IMR-90 (cell line): ENCODE measurements around the gene FAM168A. TPM values are rescaled to one million over a fixed set of nuclear protein-coding genes. Genes with fewer than 3 reads are reported as not detected.

ENCODE experiments used
- ATAC-seq: fragments of 200-7000 bp; cut with Tn5 transposase; 2 replicates; pipeline ENCODE4 v1.9.1; 2020; ENCODE audit warnings: low read depth, mild to moderate bottlenecking, moderate library complexity
- BruUV-seq: library from RNA; stranded (reverse); fragments of 400-500 nt; replicated peaks from 2 replicates; lab custom pipeline; 2021; lab: Mats Ljungman, UMichigan
- CTCF ChIA-PET: fragments of 300-600 bp; formaldehyde crosslinking; extraction: SDS; loops from one replicate; lab custom pipeline; 2021; ENCODE audit warnings: antibody characterized with exemption; lab: Yijun Ruan, JAX
- POLR2A ChIA-PET: fragments of 300-600 bp; sonication (Branson Sonifier 250); formaldehyde crosslinking; loops from one replicate; lab custom pipeline; 2022; ENCODE audit warnings: antibody characterized with exemption; ENCODE audit not compliant: unreplicated experiment; lab: Charles Lee
- DNase-seq: peaks from one replicate; pipeline ENCODE4 v3.0.0; 2013
- H2AFZ ChIP-seq: replicated peaks from 2 replicates; pipeline ENCODE3; 2013; ENCODE audit warnings: low read length, mild to moderate bottlenecking; ENCODE audit not compliant: poor library complexity
- H2AK5ac ChIP-seq: 2 replicates; pipeline ENCODE4 v1.6.1; 2013; ENCODE audit warnings: low read depth, low read length, inconsistent platforms
- H2AK9ac ChIP-seq: replicated peaks from 2 replicates; pipeline ENCODE3; 2013; ENCODE audit warnings: mild to moderate bottlenecking, low read depth, low read length, moderate library complexity; ENCODE audit not compliant: poor library complexity
- H2BK120ac ChIP-seq: 2 replicates; pipeline ENCODE4 v1.6.1; 2013; ENCODE audit warnings: low read depth, low read length, inconsistent platforms
- H2BK15ac ChIP-seq: 3 replicates; pipeline ENCODE4 v1.6.1; 2013; ENCODE audit warnings: low read depth, low read length, inconsistent platforms
- H2BK20ac ChIP-seq: 2 replicates; pipeline ENCODE4 v1.6.1; 2013; ENCODE audit warnings: low read depth, mild to moderate bottlenecking, inconsistent platforms, low read length, moderate library complexity
- H2BK5ac ChIP-seq: 2 replicates; pipeline ENCODE4 v1.6.1; 2013; ENCODE audit warnings: mild to moderate bottlenecking, low read depth, low read length, inconsistent platforms; ENCODE audit not compliant: poor library complexity, severe bottlenecking
- H3K14ac ChIP-seq: replicated peaks from 2 replicates; pipeline ENCODE4 v1.6.1; 2013; ENCODE audit warnings: low read depth, low read length, inconsistent platforms
- H3K18ac ChIP-seq: 2 replicates; pipeline ENCODE4 v1.6.1; 2013; ENCODE audit warnings: low read depth, low read length, control low read depth
- H3K23ac ChIP-seq: 2 replicates; pipeline ENCODE4 v1.6.1; 2013; ENCODE audit warnings: low read depth, low read length, inconsistent platforms
- H3K27ac ChIP-seq: 2 replicates; pipeline ENCODE4 v1.5.1; 2013; ENCODE audit warnings: mild to moderate bottlenecking, control low read depth, low read length; ENCODE audit not compliant: insufficient read depth
- H3K27me3 ChIP-seq: 2 replicates; pipeline ENCODE4 v1.6.1; 2013; ENCODE audit warnings: low read length; ENCODE audit not compliant: control insufficient read depth, insufficient read depth
- H3K36me3 ChIP-seq: 2 replicates; pipeline ENCODE4 v1.6.1; 2013; ENCODE audit warnings: low read length, mixed read lengths; ENCODE audit not compliant: control insufficient read depth, insufficient read depth
- H3K4ac ChIP-seq: 2 replicates; pipeline ENCODE4 v1.6.1; 2013; ENCODE audit warnings: low read depth, low read length, inconsistent platforms
- H3K4me1 ChIP-seq: 2 replicates; pipeline ENCODE4 v1.6.1; 2013; ENCODE audit warnings: low read length, mixed read lengths; ENCODE audit not compliant: control insufficient read depth, insufficient read depth
- H3K4me2 ChIP-seq: 2 replicates; pipeline ENCODE4 v1.6.1; 2013; ENCODE audit warnings: low read depth, mild to moderate bottlenecking, control low read depth, low read length, moderate library complexity
- H3K4me3 ChIP-seq: 2 replicates; pipeline ENCODE4 v1.5.1; 2013; ENCODE audit warnings: low read depth, mild to moderate bottlenecking, control low read depth, low read length, moderate library complexity; ENCODE audit not compliant: insufficient read depth
- H3K56ac ChIP-seq: 2 replicates; pipeline ENCODE4 v1.6.1; 2013; ENCODE audit warnings: low read length, inconsistent platforms; ENCODE audit not compliant: insufficient read depth; ENCODE audit errors: extremely low read depth
- H3K79me1 ChIP-seq, 2 experiments: 2 replicates each; pipeline ENCODE4 v1.6.1; 2013; ENCODE audit warnings: low read length in 2 of 2, inconsistent platforms in 1 of 2, low read depth in 1 of 2
- H3K9ac ChIP-seq: 2 replicates; pipeline ENCODE4 v1.6.1; 2013; ENCODE audit warnings: low read depth, low read length, control low read depth
- H3K9me1 ChIP-seq: 2 replicates; pipeline ENCODE4 v1.6.1; 2013; ENCODE audit warnings: low read length, inconsistent platforms; ENCODE audit not compliant: insufficient read depth
- H3K9me3 ChIP-seq: 2 replicates; pipeline ENCODE4 v1.6.1; 2013; ENCODE audit warnings: low read length; ENCODE audit not compliant: control insufficient read depth, insufficient read depth
- H4K20me1 ChIP-seq: 2 replicates; pipeline ENCODE4 v1.6.1; 2013; ENCODE audit warnings: low read length, inconsistent platforms; ENCODE audit not compliant: insufficient read depth
- H4K5ac ChIP-seq: 2 replicates; pipeline ENCODE4 v1.6.1; 2013; ENCODE audit warnings: mild to moderate bottlenecking, low read depth, low read length, control low read depth
- H4K8ac ChIP-seq, 2 experiments: 2 replicates each; pipeline ENCODE4 v1.6.1; 2013; ENCODE audit warnings: low read depth in 2 of 2, low read length in 2 of 2, control low read depth in 1 of 2, inconsistent platforms in 1 of 2
- H4K91ac ChIP-seq: 2 replicates; pipeline ENCODE4 v1.6.1; 2013; ENCODE audit warnings: low read depth, low read length, inconsistent platforms; ENCODE audit not compliant: insufficient read depth
- BHLHE40 ChIP-seq: fragments of 150-350 bp; IDR thresholded peaks from 2 replicates; pipeline ENCODE4 v1.6.1; 2016; ENCODE audit warnings: mild to moderate bottlenecking, low read depth, low read length
- CHD1 ChIP-seq: IDR thresholded peaks from 2 replicates; pipeline ENCODE4 v1.6.1; 2012; ENCODE audit warnings: low read depth, low read length, improper control_type of control experiment
- CTCF ChIP-seq: conservative IDR thresholded peaks from 2 replicates; pipeline ENCODE4 v1.5.1; 2012; ENCODE audit warnings: mild to moderate bottlenecking, low read depth, low read length, improper control_type of control experiment
- ELK1 ChIP-seq: fragments of 150-350 bp; IDR thresholded peaks from 2 replicates; pipeline ENCODE4 v1.6.1; 2016; ENCODE audit warnings: low read depth, mild to moderate bottlenecking, low read length, moderate library complexity, borderline replicate concordance
- FOS ChIP-seq: fragments of 150-350 bp; IDR thresholded peaks from 2 replicates; pipeline ENCODE4 v1.6.1; 2016; ENCODE audit warnings: low read depth, low read length
- MAZ ChIP-seq: IDR thresholded peaks from 2 replicates; pipeline ENCODE4 v1.6.1; 2012; ENCODE audit warnings: low read depth, mild to moderate bottlenecking, low read length, improper control_type of control experiment, moderate library complexity, borderline replicate concordance
- MXI1 ChIP-seq: IDR thresholded peaks from 2 replicates; pipeline ENCODE4 v1.6.1; 2012; ENCODE audit warnings: low read depth, mild to moderate bottlenecking, low read length, moderate library complexity, borderline replicate concordance
- NFE2L2 ChIP-seq: fragments of 150-350 bp; IDR thresholded peaks from 2 replicates; pipeline ENCODE4 v1.6.1; 2016; ENCODE audit warnings: low read depth, mild to moderate bottlenecking, low read length
- POLR2A ChIP-seq: IDR thresholded peaks from 2 replicates; pipeline ENCODE4 v1.6.1; 2012; ENCODE audit warnings: mild to moderate bottlenecking, low read depth, low read length
- RAD21 ChIP-seq: IDR thresholded peaks from 2 replicates; pipeline ENCODE4 v1.6.1; 2012; ENCODE audit warnings: low read length, improper control_type of control experiment
- SMC3 ChIP-seq: fragments of 150-350 bp; IDR thresholded peaks from 2 replicates; pipeline ENCODE4 v1.6.1; 2016; ENCODE audit warnings: low read depth, mild to moderate bottlenecking, antibody characterized with exemption, low read length, moderate library complexity
- WGBS, 2 experiments: methylation state at CpG; one replicate each; pipeline versions ENCODE4 v1.1.5 to v1.1.7; 2013; ENCODE audit warnings: missing lambda C conversion rate in 2 of 2; ENCODE audit not compliant: insufficient read length in 1 of 2; ENCODE audit errors: extremely low coverage in 2 of 2; 5-methylcytosine and 5-hydroxymethylcytosine counted together
- dilution Hi-C: fragments of 300-500 bp; cut with HindIII; formaldehyde crosslinking; loops from one replicate; pipeline ENCODE4 v1.14.3; 2018; ENCODE audit warnings: low sequenced_read_pairs; ENCODE audit not compliant: unreplicated experiment
- in situ Hi-C: fragments of 300-500 bp; cut with MboI; formaldehyde crosslinking; loops from 3 replicates; pipeline ENCODE4 v1.14.3; 2019; ENCODE audit warnings: low sequenced_read_pairs, inconsistent platforms, mixed read lengths
- intact Hi-C: fragments of 100-400 bp; cut with micrococcal nuclease; formaldehyde crosslinking; loops from 2 replicates; pipeline ENCODE4 v1.10.0; 2022
- polyA plus RNA-seq, 3 experiments: library from polyadenylated mRNA; depleted of rRNA; stranded (reverse); fragments of >200 nt; gene quantifications; 2 replicates each; pipeline ENCODE4 v1.2.3, GENCODE V29; 2012; ENCODE audit warnings: low replicate concordance in 1 of 3
- total RNA-seq: library from RNA; depleted of rRNA; stranded (reverse); fragments of >200 nt; gene quantifications from 2 replicates; pipeline ENCODE4 v1.2.3, GENCODE V29; 2012

The FAM168A gene
- total and polyA plus RNA-seq, 2 of the 4 experiments (the other 2 are of a cell fraction) = 13.1 to 22.8 TPM

- no peaks in the 10 kb centered on the region for H3K9me3 ChIP-seq
- dilution Hi-C loops = no loop called here
- no TSS peak for BruUV-seq
- peak within 1 kb of the TSS; percentile 62 for H4K91ac ChIP-seq
- H3K27me3 ChIP-seq = no peaks in the 10 kb centered on the region
- H2BK5ac ChIP-seq = peak within 1 kb of the TSS; percentile 74
- H4K5ac ChIP-seq = peak within 1 kb of the TSS; percentile 78
- POLR2A ChIA-PET = no interaction called here
- H3K23ac ChIP-seq = peak within 1 kb of the TSS; percentile 84; the same call in 1 of the 2 replicates
- H3K27ac ChIP-seq = peak within 1 kb of the TSS; percentile 51
- peak within 1 kb of the TSS; percentile 41; the same call in 1 of the 2 replicates for H3K56ac ChIP-seq
- peak within 1 kb of the TSS; percentile 95 for H2AFZ ChIP-seq
- peak within 1 kb of the TSS; percentile 41; the same call in 1 of the 3 replicates for H2BK15ac ChIP-seq
- CTCF ChIA-PET = interaction anchor here (0.8 to 1.6 kb wide), 2 partner anchors 17 to 25 kb away, joined by 3 to 5 read pairs; no protein-coding TSS in a partner anchor
- WGBS, 2 experiments = 2% methylated on average over 59 of the region's 96 CpGs; no CpG with 5 or more reads in 1 of the 2 experiments
- peaks cover 38% of the 10 kb centered on the region; the same call in 1 of the 2 replicates for H4K20me1 ChIP-seq
- H3K4me2 ChIP-seq = peak within 1 kb of the TSS; percentile 86
- peak; percentile 89 for DNase-seq
- peak within 1 kb of the TSS; percentile 92 for H2AK9ac ChIP-seq
- peaks cover 15 to 46% of the 10 kb centered on the region in 2 experiments; a peak in 3 of 4 replicates for H3K79me1 ChIP-seq
- TF ChIP-seq MAZ (peak; percentile 96), POLR2A (peak; percentile 99), RAD21 (peak; percentile 47), CHD1 (peak; percentile 75), ELK1 (no peak), SMC3 (peak; percentile 49), MXI1 (no peak), FOS (peak; percentile 31), NFE2L2 (no peak), CTCF (peak; percentile 91), BHLHE40 (0 out of 2 replicates have a peak, but pooled peaks have one; percentile 11)
- H2BK120ac ChIP-seq = peak within 1 kb of the TSS; percentile 72
- peaks cover 7% of the 10 kb centered on the region; the same call in 1 of the 2 replicates for H3K9me1 ChIP-seq
- peak within 1 kb of the TSS; percentile 6; the same call in 1 of the 2 replicates for H3K18ac ChIP-seq
- peaks cover 6% of the 10 kb centered on the region; the same call in 1 of the 2 replicates for H3K4me1 ChIP-seq
- intact Hi-C loops = loop anchor here (5.0 kb wide), 1 partner anchor 69 kb away; the partner anchor contains the start of gene ARHGEF17
- peak; percentile 95 for ATAC-seq
- no peak within 1 kb of the TSS for H2BK20ac ChIP-seq
- H3K36me3 ChIP-seq = no peaks in the 10 kb centered on the region
- H4K8ac ChIP-seq = peak within 1 kb of the TSS; percentile 62 to 96
- in situ Hi-C loops = no loop called here
- H3K4ac ChIP-seq = peak within 1 kb of the TSS; percentile 82
- peak within 1 kb of the TSS; percentile 96 for H2AK5ac ChIP-seq
- H3K9ac ChIP-seq = peak within 1 kb of the TSS; percentile 67
- H3K4me3 ChIP-seq = peak within 1 kb of the TSS; percentile 66
- H3K14ac ChIP-seq = peak within 1 kb of the TSS; percentile 92
These were observed 221.6 kb downstream of the FAM168A start, which contains the start of gene RELT for GRCh38 chr11:73376160-73376802. Gene RELT (plus strand): TSS chr11:73376399. CDS start chr11:73389137, 12,738 bp downstream.
